GM18951 (cell line): ENCODE results near the gene CCDC12.

Experiments used
- POLR2A ChIP-seq: IDR thresholded peaks from 4 replicates; pipeline ENCODE4 v1.6.1; 2011; ENCODE audit warnings: mild to moderate bottlenecking; ENCODE audit not compliant: insufficient read length, insufficient read depth; ENCODE audit errors: extremely low read depth
- in situ Hi-C: fragments of 300-500 bp; cut with MboI; formaldehyde crosslinking; loops from one replicate; pipeline ENCODE4 v1.12.0; 2022; ENCODE audit warnings: low sequenced_read_pairs, mixed read lengths, inconsistent platforms; ENCODE audit not compliant: unreplicated experiment

Gene CCDC12

GRCh38 chr3:46947981-46948791 lies 28.4 kb downstream of the CCDC12 start:
- in situ Hi-C loops: no loop called here
- no peak for TF ChIP-seq POLR2A

- in situ Hi-C loops: no loop called here
- no peak for TF ChIP-seq POLR2A
These were observed 29.0 kb downstream of the CCDC12 start for GRCh38 chr3:46947546-46947901.

GRCh38 chr3:46946856-46947545 lies 29.5 kb downstream of the CCDC12 start:
- in situ Hi-C loops: no loop called here
- no peak for TF ChIP-seq POLR2A

- in situ Hi-C loops: no loop called here
- no peak for TF ChIP-seq POLR2A
These were observed 30.1 kb downstream of the CCDC12 start for GRCh38 chr3:46946416-46946815.

GRCh38 chr3:46944191-46944590 lies 32.4 kb downstream of the CCDC12 start:
- no peak for TF ChIP-seq POLR2A
- in situ Hi-C loops: no loop called here

- peak; percentile 9 for TF ChIP-seq POLR2A
- in situ Hi-C loops: no loop called here
These were observed 33.0 kb downstream of the CCDC12 start for GRCh38 chr3:46943237-46944187.

GRCh38 chr3:46942481-46943236 lies 33.9 kb downstream of the CCDC12 start:
- in situ Hi-C loops: no loop called here

GRCh38 chr3:46942076-46942475 lies 34.5 kb downstream of the CCDC12 start:
- in situ Hi-C loops: no loop called here
- no peak for TF ChIP-seq POLR2A

More at GRCh38 chr3:46942481-46943236, 33.9 kb downstream of the CCDC12 start:
- TF ChIP-seq POLR2A: no peak

- in situ Hi-C loops: no loop called here
These were observed 36.7 kb downstream of the CCDC12 start for GRCh38 chr3:46939578-46940445.

GRCh38 chr3:46938118-46938517 lies 38.4 kb downstream of the CCDC12 start:
- no peak for TF ChIP-seq POLR2A
- in situ Hi-C loops: no loop called here

More at GRCh38 chr3:46939578-46940445, 36.7 kb downstream of the CCDC12 start:
- TF ChIP-seq POLR2A: no peak

- in situ Hi-C loops: no loop called here
- no peak for TF ChIP-seq POLR2A
These were observed 39.8 kb downstream of the CCDC12 start for GRCh38 chr3:46936733-46937250.
